Stimulated activated CD4-positive, alpha-beta T cell treated with anti-CD3 and anti-CD28 coated beads, Interleukin-1b, Interleukin-23, amount 100 ng/mL, for 24 hours (primary cell): ENCODE measurements around the gene NR6A1.

Source experiments
- DNase-seq, 4 experiments: peaks; one replicate each; pipeline ENCODE4 v3.0.0-alpha.2; 2020; ENCODE audit warnings: low read depth in 4 of 4, low spot score in 1 of 4

The NR6A1 gene

GRCh38 chr9:124797343-124798103, 26.4 kb upstream of the NR6A1 start:
- DNase-seq, result no peak

DNA sequence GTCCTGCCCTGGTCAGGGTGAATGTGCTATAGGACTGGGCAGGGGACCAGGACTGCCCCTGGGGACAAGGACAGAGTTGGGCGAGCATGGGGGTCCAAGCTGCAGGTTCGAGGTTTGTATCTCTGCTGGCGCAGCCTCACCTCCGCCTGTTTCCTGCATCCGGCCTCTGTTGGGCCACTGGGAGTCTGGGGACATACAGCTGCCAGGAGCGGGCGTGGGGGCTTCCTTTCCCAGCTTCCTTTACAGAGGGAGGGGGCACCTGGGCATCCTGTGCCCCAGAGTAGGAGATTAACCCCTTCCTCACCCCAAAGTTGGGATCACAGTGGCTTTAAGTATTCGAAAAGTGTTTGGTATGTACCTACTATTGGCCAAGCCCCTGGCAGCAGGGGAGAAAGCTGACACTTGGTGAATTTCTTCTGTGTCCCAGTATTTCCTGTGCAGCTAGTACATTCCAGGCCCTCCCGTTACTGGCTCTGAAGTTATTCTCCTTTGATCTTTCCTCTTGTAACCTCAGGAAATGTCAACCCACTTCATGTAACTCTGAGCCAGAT, 24.8 kb upstream of the NR6A1 start:
- DNase-seq, result no peak

DNA sequence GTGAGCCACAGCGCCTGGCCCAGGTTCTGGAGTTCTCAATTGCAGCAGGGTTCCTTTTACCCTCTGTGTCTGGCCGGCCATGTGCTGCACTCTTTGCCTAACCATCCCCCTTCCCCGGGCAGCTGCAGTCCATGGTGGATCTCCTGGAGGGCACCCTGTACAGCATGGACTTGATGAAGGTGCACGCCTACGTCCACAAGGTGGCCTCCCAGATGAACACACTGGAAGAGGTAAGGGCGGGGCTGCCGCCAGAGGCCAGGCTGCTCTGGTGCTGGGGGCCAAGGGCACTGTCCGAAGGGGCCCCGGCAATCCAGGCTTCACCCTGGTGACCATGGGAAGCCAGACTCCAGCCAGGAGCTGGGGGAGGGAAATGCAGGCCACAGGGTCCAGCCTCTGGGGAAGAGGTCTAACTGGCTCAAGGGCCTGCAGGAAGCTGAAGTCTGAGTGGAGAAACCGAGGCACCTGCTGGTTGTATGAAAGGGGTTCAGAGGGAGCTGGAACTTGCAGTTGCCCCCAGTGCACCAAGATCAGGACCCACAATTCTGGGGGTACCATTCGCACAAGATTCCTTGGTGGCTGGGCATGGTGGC, 23.9 kb upstream of the NR6A1 start:
- DNase-seq, result no peak

DNA sequence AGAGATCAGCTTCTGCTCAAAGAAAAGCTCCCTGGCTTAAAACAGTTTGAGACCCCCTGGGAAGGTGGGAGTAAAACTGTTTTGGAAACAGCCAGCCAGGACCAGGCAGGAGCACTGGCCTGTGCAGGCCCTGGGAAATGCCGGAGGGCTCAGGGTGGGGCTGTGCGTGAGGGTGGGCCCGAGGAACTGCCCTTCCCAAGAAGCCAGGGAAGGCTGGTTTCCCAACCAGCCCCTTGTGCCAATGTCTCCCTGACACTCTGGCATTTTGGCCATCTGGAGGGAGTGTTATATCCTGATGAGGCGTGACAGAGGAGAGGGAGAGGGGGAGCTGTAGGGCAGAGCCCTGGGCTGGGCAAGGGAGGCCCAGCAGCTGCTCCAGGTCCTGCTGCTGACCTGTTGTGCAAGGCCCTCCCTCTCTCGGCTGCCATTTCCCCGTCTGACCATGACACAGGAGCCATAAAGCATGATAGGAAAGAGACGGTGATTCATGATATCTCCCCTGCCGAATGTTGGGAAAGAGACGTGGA, 22.0 kb upstream of the NR6A1 start:
- DNase-seq, result no peak

DNA sequence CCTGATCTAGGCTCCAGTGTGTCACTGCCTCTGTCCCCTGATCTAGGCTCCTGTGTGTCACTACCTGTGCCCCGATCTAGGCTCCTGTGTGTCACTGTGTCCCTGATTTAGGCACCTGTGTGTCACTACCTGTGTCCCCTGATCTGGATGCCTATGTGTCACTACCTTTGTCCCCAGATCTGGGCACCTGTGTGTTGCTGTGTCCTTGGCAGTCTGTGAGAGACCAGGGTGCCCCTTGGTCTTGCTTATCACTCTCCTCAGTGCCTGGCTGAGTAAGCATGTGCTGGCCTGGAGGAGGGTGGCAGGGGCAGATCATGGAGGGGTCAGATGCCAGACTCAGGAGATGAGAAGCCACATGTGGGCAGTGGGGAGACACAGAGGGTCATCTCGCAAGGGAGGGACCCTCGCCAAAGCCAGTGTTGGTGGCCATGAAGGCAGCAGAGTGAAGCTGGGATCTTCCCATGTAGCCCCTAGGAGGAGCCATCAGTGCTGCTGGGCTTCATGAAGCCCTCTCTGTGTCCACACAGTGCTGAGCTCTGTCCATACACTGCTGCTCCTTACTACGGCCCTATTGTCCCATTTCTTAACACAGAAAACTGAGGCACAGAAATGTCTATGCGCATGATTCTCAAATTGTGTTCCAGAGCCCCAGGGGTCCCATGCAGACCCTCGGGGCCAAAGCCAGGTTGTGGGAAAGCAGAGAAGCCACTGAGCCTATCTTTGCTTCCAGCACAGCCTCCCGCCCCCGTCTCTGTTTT, 21.3 kb upstream of the NR6A1 start:
- DNase-seq, result no peak

GRCh38 chr9:124790801-124791505, 19.8 kb upstream of the NR6A1 start:
- no peak for DNase-seq

DNA sequence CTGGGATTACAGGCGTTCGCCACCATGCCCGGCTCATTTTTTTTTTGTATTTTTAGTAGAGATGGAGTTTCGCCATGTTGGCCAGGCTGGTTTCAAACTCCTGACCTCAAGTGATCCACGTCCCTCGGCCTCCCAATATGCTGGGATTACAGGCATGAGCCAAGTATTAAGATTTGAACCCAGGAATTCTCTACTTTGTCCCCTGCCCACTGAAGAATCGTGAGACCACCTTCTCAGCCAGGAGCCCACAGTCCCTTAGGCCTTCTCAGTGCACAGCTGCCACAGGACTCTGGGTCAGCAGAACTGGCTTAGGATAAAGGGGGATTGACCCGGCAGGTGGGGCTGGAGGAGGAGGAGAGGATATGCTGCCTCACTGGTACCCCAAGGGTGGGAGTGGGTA, 19.2 kb upstream of the NR6A1 start:
- no peak for DNase-seq

DNA sequence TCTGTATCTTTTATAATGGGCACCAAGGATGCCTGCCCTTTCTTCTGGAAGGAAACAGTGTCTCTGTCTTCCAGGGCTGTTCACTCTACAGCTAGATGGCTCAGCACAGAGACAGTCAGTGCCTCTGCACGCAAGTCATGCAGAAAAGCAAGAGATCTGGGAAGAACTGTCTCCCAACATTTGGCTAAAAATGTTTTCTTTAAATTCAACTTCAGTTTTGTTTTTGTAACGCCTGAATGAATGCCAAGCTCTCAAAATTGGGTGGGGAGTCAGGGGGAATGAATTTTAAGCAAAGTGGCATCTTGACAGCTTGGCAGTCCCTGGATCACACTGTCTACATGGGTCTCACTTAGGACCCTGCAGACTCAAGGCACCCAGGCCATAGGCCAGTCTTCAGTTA, 18.4 kb upstream of the NR6A1 start:
- DNase-seq, result no peak

- no peak for DNase-seq
These were observed 17.6 kb upstream of the NR6A1 start for GRCh38 chr9:124788542-124789217.

DNA sequence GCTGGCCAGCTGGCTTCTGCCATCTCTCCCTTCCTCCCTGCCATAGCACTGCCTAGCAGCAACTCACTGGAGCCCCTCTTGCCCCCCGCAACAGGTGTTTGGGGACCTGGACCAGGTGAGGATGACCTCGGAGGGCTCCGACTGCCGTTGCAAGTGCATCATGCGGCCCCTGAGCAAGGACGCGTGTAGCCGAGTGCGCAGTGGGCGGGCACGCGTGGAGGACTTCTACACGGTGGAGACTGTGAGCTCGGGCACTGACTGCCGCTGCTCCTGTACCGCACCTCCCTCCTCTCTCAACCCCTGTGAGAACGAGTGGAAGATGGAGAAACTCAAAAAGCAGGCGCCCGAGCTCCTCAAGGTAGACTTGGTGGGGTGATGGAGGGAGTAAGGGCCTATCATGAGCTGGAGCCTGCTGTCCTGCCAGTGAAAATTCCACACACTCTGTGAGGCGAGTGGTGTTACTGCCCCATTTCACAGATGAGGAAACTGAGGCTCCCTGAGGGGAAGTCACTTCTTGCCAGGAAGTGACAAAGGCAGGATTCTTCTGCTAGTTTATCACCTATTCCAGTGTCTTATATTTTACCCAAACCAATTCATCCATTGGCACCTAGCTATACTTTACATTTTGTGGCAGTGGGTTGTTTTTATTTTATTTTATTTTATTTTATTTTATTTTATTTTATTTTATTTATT, 15.9 kb upstream of the NR6A1 start:
- no peak for DNase-seq

DNA sequence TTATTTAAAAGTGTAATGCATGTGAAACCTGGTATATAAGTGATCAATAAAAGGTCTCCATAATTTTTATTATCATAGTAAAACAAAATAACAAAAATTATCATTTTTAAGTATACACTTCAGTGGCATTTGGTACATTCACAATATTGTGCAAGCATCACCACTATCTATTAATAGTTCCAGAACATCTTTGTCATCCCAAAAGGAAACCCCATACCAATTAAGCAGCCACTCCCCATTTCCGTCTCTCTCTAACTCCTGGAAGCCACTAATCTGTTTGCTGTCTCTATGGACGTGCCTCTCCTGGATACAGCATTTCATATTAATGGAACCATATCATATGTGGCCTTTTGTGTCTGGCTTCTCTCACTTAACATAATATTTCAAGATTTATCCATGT, 13.4 kb upstream of the NR6A1 start:
- DNase-seq, result no peak

DNA sequence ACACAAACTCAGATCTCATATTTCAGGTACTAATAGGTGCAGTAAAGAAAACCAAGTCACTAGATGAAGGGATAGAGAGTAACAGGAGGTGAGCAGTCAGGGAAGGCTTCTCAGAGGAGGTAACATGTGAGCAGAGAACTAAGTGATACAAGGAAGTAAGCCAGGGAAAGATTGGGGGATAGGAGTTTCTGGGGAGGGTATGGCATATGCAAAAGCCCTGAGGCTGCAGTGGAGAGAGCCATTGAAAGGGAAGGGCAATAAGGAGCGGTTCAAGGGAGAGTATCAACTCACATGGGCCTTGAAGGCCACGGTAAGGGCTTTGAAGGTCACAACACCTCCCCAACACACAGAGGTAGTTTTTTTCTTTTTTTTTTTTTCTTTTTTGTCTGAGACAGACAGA, 12.7 kb upstream of the NR6A1 start:
- no peak for DNase-seq

DNA sequence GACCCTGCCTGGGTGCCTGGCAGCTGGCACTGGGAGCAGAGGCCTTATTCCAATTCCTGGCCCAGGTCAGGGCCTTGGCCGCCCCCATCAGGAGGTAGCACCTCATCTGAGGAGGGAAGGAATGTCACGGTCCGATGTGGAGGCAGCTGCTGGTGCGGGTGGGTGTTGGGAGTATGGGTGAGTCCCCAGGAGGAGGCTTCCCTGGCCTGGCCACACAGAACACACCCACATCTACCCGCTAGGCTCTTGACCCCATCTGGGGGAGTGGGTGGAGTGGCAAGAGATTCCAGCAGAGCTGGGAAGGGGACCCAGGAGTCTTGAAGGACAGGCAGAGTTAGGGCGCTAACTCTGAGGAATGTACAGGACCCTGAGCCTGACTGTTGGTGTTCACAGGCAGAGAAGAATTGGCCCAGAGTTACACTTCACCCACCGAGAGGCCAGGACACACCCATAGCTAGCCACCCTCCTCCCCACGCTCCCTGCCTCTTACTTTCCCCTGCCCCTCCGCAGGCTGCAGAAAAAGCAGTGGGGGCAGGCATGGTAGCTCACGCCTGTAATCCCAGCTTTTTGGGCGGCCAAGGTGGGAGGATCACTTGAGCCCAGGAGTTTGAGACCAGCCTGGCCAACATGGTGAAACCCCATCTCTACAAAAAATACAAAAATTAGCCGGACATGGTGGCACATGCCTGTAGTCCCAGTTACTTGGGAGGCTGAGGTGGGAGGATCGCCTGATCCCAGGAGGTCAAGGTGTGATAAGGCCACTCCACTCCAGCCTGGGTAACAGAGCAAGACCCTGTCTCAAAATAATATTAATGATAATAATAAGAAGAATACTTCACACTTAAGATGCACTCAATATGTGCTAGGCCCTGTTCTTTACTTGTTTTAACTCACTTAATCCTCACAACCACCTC, 11.8 kb upstream of the NR6A1 start:
- no peak for DNase-seq

GRCh38 chr9:124781967-124782660, 11.0 kb upstream of the NR6A1 start:
- DNase-seq, result no peak

GRCh38 chr9:124780757-124781151, 9.6 kb upstream of the NR6A1 start:
- DNase-seq, result no peak

- no peak for DNase-seq
These were observed 9.1 kb upstream of the NR6A1 start for GRCh38 chr9:124780060-124780756.

DNA sequence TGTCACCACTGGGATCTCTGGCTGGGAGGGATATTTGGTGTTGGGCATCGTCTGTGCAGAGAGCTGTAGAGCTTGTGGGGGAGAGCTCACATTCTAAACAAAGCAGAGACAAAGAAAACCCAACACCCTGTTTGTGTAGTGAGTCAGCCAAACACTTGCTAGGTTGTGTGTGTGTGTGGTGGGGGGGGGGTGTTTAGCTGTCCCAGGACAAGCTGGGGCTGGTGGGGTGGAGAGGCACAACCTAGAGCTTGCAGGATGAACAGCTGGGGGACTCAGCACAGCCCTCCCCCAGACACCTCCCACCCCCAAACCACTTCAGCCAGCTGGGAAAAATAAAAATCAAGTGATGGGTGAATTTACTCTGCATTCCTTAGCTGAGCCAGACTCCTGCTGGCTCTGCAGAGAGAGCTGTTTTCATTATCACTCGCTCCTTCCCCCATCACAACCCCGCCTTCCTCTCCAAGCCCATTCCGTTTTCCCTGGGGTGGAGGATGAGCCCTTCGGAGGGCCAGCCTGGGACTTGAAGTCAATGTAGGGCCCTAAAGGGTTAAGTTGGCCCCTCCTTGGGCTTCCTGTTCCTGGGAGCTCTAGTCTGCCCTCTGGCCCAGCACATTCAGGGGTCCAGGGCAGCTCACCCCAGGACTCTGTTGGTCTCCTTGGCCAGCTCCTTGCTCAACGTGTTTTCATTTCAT, 8.4 kb upstream of the NR6A1 start:
- DNase-seq, result no peak
